GM12892 (cell line): ENCODE results near the gene POM121L12.

Source experiments
- DNase-seq: peaks from one replicate; pipeline ENCODE4 v3.0.0; 2011; ENCODE audit not compliant: insufficient read length
- FAIRE-seq: peaks from 2 replicates; lab custom pipeline; 2011; peaks lifted over from hg19 to GRCh38; lab: Jason Lieb, UNC
- POLR2A ChIP-seq: IDR thresholded peaks from 2 replicates; pipeline ENCODE4 v1.6.1; 2011; ENCODE audit warnings: low read depth, low read length, control low read depth
- POLR2AphosphoS5 ChIP-seq: IDR thresholded peaks from 2 replicates; pipeline ENCODE4 v1.6.1; 2011; ENCODE audit warnings: low read depth, low read length, control low read depth
- TAF1 ChIP-seq: IDR thresholded peaks from 2 replicates; pipeline ENCODE4 v1.6.1; 2011; ENCODE audit warnings: low read depth, mild to moderate bottlenecking, control low read depth, low read length, borderline replicate concordance

The POM121L12 gene

DNA sequence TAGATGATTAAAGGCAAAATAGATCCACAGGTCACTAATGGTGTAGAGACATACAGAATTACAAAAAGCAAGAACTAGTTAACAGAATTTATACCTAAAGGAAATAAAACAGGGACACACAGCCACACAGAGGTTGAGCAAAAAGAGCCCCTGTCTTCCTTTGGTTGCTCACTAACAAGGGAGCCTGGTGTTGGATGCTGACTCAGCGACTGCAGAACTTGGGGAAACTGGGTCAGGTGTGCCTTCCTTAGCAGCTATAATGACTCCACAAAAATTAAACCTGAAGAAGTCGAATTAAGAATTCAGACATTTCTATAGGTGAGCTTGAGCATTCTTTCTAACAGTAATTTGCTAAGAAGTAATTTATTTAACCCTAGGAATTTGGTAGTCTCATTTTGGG, 15.0 kb downstream of the POM121L12 start:
- TF ChIP-seq POLR2A, result no peak
- TF ChIP-seq TAF1, result no peak
- FAIRE-seq, result no peak
- no peak for DNase-seq

DNA sequence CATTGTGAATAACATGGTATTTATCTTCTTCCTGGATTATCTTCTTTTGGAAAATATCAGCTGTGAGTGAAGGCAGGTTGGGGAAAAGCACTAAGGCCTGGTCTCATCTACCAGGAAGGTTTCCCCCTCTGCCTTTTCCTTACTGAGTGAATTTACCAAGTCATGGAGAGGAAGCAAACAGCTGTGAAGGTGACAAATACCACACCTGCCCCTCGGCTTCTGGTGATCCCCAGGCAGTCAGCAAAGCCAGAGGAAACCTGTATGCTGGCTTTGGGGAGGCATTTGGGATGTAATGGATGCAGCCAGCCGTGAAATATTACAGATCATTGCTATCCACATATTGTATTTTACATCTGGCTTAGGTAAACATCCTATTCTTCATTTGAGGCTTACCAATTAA, 24.2 kb downstream of the POM121L12 start:
- FAIRE-seq (no peak), DNase-seq (no peak)
- no peak for TF ChIP-seq POLR2A
- TF ChIP-seq POLR2AphosphoS5, result no peak
- no peak for TF ChIP-seq TAF1

DNA sequence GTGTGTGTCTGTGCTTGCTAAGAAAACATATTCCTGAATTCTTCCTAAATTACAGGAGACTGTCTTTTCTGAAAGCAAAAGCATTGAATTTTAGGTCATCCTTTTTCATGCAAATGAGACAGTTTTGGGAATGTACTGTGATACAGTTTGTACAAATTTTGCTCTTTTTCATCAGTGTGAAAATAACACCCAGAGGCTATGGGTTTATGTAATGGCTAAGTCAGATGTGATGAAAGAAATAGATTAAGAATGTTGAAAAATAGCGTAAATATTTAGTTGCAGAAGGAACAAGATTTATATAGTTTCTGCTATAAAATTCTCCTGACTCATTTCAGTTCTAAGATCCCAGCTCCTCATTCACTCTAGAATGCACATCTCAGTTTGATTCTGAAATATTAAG, 24.6 kb downstream of the POM121L12 start:
- DNase-seq (no peak), FAIRE-seq (no peak)
- TF ChIP-seq TAF1, result no peak
- no peak for TF ChIP-seq POLR2A
- TF ChIP-seq POLR2AphosphoS5, result no peak

DNA sequence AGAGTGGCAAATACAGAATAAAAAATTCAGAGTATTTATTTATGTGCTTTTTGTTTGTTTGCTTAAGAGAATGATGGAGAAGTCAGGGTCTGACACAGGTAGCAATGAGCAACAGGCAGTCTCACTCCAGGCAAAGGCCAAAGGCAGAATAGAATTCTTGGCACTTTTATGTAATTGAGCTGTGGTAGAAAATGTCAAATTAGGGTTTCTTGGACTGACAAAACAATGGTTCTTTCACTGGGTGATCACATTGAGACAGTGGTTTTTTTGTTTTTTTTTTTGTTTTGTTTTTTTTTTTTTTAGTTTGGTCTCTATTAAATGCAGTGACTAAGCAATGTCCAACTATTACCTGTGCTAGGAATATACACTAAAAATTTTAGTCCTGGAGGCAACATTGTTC, 27.4 kb downstream of the POM121L12 start:
- DNase-seq, result no peak
- no peak for TF ChIP-seq POLR2AphosphoS5
- no peak for TF ChIP-seq TAF1
- TF ChIP-seq POLR2A, result no peak
- FAIRE-seq, result no peak

DNA sequence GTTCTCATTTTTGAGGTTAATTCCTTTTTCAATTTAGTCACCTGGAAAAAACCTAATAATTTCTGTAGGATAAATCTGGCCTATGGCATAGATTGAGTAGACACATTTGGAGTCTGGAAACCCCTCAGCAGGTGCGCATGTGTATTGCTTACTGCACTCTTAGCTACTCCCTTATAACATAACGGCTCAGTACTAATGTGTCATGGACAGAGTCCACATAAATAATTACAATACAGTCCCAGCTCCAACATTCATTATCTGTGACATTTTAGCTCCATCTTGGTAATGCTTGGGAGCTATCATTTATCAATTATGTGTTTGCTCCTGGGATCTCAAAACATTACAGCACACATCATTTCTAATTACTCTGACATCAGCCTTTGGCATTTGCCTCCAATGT, 33.2 kb downstream of the POM121L12 start:
- no peak for TF ChIP-seq POLR2AphosphoS5
- no peak for TF ChIP-seq POLR2A
- no peak for TF ChIP-seq TAF1
- FAIRE-seq (no peak), DNase-seq (no peak)

DNA sequence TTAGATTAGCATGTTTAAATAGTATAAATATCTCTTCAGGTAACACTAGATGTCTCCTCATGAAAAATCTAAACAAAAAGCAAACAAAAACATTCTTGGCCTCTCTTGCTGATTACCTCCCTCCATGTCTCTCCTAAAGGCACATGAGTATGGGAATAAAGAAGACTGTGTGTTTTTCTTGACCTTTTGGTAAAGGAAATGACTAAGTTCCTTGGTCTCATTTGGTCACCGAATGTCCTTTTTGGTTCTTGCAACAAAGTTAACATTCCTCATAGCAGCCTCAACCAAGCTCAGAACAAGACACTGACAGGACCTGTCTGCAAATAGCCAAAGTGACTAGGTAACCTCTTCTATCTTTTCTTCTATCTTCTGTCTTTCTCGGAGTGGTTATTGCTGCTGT, 35.5 kb downstream of the POM121L12 start:
- no peak for TF ChIP-seq POLR2A
- no peak for TF ChIP-seq POLR2AphosphoS5
- no peak for TF ChIP-seq TAF1
- DNase-seq, result no peak
- no peak for FAIRE-seq
